Endothelial cell of umbilical vein (primary cell): ENCODE measurements around the gene PKP4.

Source experiments
- CTCF ChIP-seq, 2 donors: IDR thresholded peaks; 1 replicate in 1 of 2; 2 replicates in 1 of 2; pipeline ENCODE4 v1.5.1; 2011; ENCODE audit warnings: low read length in 2 of 2, mild to moderate bottlenecking in 2 of 2, moderate library complexity in 2 of 2, control low read depth in 1 of 2, inconsistent platforms in 1 of 2, low read depth in 1 of 2; ENCODE audit not compliant: insufficient read depth in 1 of 2; ENCODE audit errors: extremely low read depth in 1 of 2
- MYC ChIP-seq: IDR thresholded peaks from one replicate; pipeline ENCODE4 v1.6.1; 2011; ENCODE audit warnings: mild to moderate bottlenecking, low read depth, low read length
- POLR2A ChIP-seq: IDR thresholded peaks from 2 replicates; pipeline ENCODE4 v1.6.1; 2012; ENCODE audit warnings: low read depth, mild to moderate bottlenecking, control low read depth, low read length
- POLR2AphosphoS5 ChIP-seq: IDR thresholded peaks from 2 replicates; pipeline ENCODE4 v1.6.1; 2012; ENCODE audit warnings: low read depth, mild to moderate bottlenecking, control low read depth, low read length, moderate library complexity; ENCODE audit not compliant: insufficient read depth

GRCh38 chr2:158519481-158519880 is 62.7 kb downstream of the PKP4 start:
- TF ChIP-seq CTCF (IDR thresholded peaks at IDR 0.05; ENCODE audit: extremely low read depth in 1 of 2, insufficient read depth in 1 of 2, low read depth in 1 of 2, low read length in 2 of 2) (no peak), MYC (no peak), POLR2A (no peak), POLR2AphosphoS5 (no peak)
